Posterior vena cava (tissue), 2 donors: Measurements from ENCODE around the gene LGALS12. TPM values are rescaled to one million over a fixed set of nuclear protein-coding genes. Genes with fewer than 3 reads are reported as not detected.

Source experiments
- DNase-seq: peaks from one replicate; pipeline ENCODE4 v3.0.0-alpha.2; 2020; ENCODE audit warnings: low spot score
- intact Hi-C, 2 donors: fragments of 100-400 bp; cut with DNase I; formaldehyde crosslinking; loops; one replicate each; pipeline versions ENCODE4 v1.14.1 to v1.14.2; 2022 to 2023
- long read RNA-seq, 2 donors: library from polyadenylated mRNA; unstranded; transcript quantifications; one replicate each; pipeline ENCODE4 v2.0.0, GENCODE V29; 2020 to 2021
- total RNA-seq, 2 donors: library from RNA; stranded (reverse); fragmentation: NEBNext Ultra II Directional; extraction: Animal tissue kit (Norgen Biotek cat#: 25700); gene quantifications; one replicate each; pipeline ENCODE4 v1.2.1, GENCODE V29; 2021
- donor health status: DM: yes; HTN: yes; CAD: no.
- donor health status: DM: yes; HTN: yes; CAD: no.

The LGALS12 gene
- total RNA-seq: 1 to 10 TPM in 1 of 2 donors, under 1 TPM in 1; 0.90 to 1.1 TPM
- long read RNA-seq, donor 1: 0 reads
- long read RNA-seq, donor 2, partial matches to known transcripts: 0 of 3 reads
- long read RNA-seq, donor 2, other reads (novel, unspliced or antisense): 1 of 3 reads

GRCh38 chr11:63505857-63506528 lies at the start of gene LGALS12:
TSS of gene LGALS12 (plus strand) at chr11:63506084. CDS start at chr11:63506459, 375 bp downstream.
- intact Hi-C loops: no loop called here
- no peak for DNase-seq

GRCh38 chr11:63459586-63459985 lies 46.3 kb upstream of the LGALS12 start:
- intact Hi-C loops: no loop called here
- no peak for DNase-seq

GRCh38 chr11:63462137-63462536 lies 43.7 kb upstream of the LGALS12 start:
- DNase-seq: no peak
- intact Hi-C loops: loop anchor here in 1 of 2 donors (10.0 kb wide), 1 partner anchor 283 kb away; no protein-coding TSS in a partner anchor

GRCh38 chr11:63470311-63470710 lies 35.6 kb upstream of the LGALS12 start:
- intact Hi-C loops: loop anchor here in 1 of 2 donors (10.0 kb wide), 1 partner anchor 164 kb away; no protein-coding TSS in a partner anchor

GRCh38 chr11:63472372-63472771 lies 33.5 kb upstream of the LGALS12 start:
- DNase-seq: no peak
- intact Hi-C loops: loop anchor here in 1 of 2 donors (10.0 kb wide), 1 partner anchor 162 kb away; no protein-coding TSS in a partner anchor

More at GRCh38 chr11:63470311-63470710, 35.6 kb upstream of the LGALS12 start:
- no peak for DNase-seq

- no peak for DNase-seq
- intact Hi-C loops: loop anchor here (5.0 to 10.0 kb wide), 2 partner anchors 158 to 161 kb away; no protein-coding TSS in a partner anchor
These were observed 29.3 kb upstream of the LGALS12 start for GRCh38 chr11:63476618-63477017.

GRCh38 chr11:63478896-63479295 lies 27.0 kb upstream of the LGALS12 start:
- DNase-seq: no peak
- intact Hi-C loops: loop anchor here (5.0 to 10.0 kb wide), 2 partner anchors 156 to 158 kb away; no protein-coding TSS in a partner anchor

GRCh38 chr11:63480039-63480438 lies 25.8 kb upstream of the LGALS12 start:
- intact Hi-C loops: no loop called here
- no peak for DNase-seq

- intact Hi-C loops: no loop called here
- DNase-seq: no peak
These were observed 20.1 kb upstream of the LGALS12 start for GRCh38 chr11:63485777-63486176.

GRCh38 chr11:63488789-63489188 lies 17.1 kb upstream of the LGALS12 start:
- intact Hi-C loops: no loop called here

GRCh38 chr11:63489879-63490278 lies 16.0 kb upstream of the LGALS12 start:
- intact Hi-C loops: loop anchor here in 1 of 2 donors (5.0 kb wide), 1 partner anchor 142 kb away; no protein-coding TSS in a partner anchor

More at GRCh38 chr11:63488789-63489188, 17.1 kb upstream of the LGALS12 start:
- DNase-seq: no peak

GRCh38 chr11:63490551-63491239 lies 15.2 kb upstream of the LGALS12 start, which contains the start of gene PLAAT5:
TSS of gene PLAAT5 (minus strand) at chr11:63491167. CDS start at chr11:63491034, 133 bp downstream.
- DNase-seq: peak; percentile 86
- intact Hi-C loops: loop anchor here in 1 of 2 donors (5.0 kb wide), 1 partner anchor 142 kb away; no protein-coding TSS in a partner anchor

More at GRCh38 chr11:63489879-63490278, 16.0 kb upstream of the LGALS12 start:
- no peak for DNase-seq

GRCh38 chr11:63491240-63491587 lies 14.7 kb upstream of the LGALS12 start:
- intact Hi-C loops: loop anchor here in 1 of 2 donors (5.0 kb wide), 1 partner anchor 141 kb away; no protein-coding TSS in a partner anchor
- DNase-seq: no peak

- intact Hi-C loops: loop anchor here in 1 of 2 donors (5.0 kb wide), 1 partner anchor 140 kb away; no protein-coding TSS in a partner anchor
These were observed 14.1 kb upstream of the LGALS12 start for GRCh38 chr11:63491636-63492372.

GRCh38 chr11:63492441-63492840 lies 13.4 kb upstream of the LGALS12 start:
- no peak for DNase-seq
- intact Hi-C loops: loop anchor here in 1 of 2 donors (5.0 kb wide), 1 partner anchor 140 kb away; no protein-coding TSS in a partner anchor

More at GRCh38 chr11:63491636-63492372, 14.1 kb upstream of the LGALS12 start:
- DNase-seq: no peak

- intact Hi-C loops: loop anchor here in 1 of 2 donors (5.0 kb wide), 1 partner anchor 139 kb away; no protein-coding TSS in a partner anchor
- no peak for DNase-seq
These were observed 12.8 kb upstream of the LGALS12 start for GRCh38 chr11:63493127-63493526.

GRCh38 chr11:63494975-63495374 lies 10.9 kb upstream of the LGALS12 start:
- intact Hi-C loops: loop anchor here in 1 of 2 donors (5.0 kb wide), 1 partner anchor 137 kb away; no protein-coding TSS in a partner anchor
- DNase-seq: no peak

GRCh38 chr11:63499874-63500273 lies 6.0 kb upstream of the LGALS12 start:
- no peak for DNase-seq

GRCh38 chr11:63501236-63501635 lies 4.6 kb upstream of the LGALS12 start:
- DNase-seq: no peak
- intact Hi-C loops: no loop called here

More at GRCh38 chr11:63499874-63500273, 6.0 kb upstream of the LGALS12 start:
- intact Hi-C loops: no loop called here
